Activated T-cell treated with anti-CD3 and anti-CD28 coated beads, Interleukin-2, amount 50 U/mL, for 72 hours (primary cell): ENCODE measurements around the gene IFNLR1. TPM values are rescaled to one million over a fixed set of nuclear protein-coding genes. Genes with fewer than 3 reads are reported as not detected.
A peak's percentile ranks its signal among the peaks of the same experiment; 100 is the strongest.

ENCODE experiments used
- ATAC-seq, 2 donors: fragments of 150-1000 bp; cut with Tn5 transposase; replicated peaks in 1 of 2; 2 replicates each; pipeline ENCODE4 v1.10.0; 2021; ENCODE audit warnings: moderate library complexity in 2 of 2, mild to moderate bottlenecking in 1 of 2
- DNase-seq, 2 donors: peaks; one replicate each; pipeline ENCODE4 v3.0.0; 2021 to 2022; ENCODE audit warnings: mixed read lengths in 1 of 2
- H3K27ac Mint-ChIP-seq: one replicate; pipeline ENCODE4 v1.8.0; 2022; ENCODE audit warnings: mild to moderate bottlenecking, moderate library complexity, mixed read lengths
- H3K27me3 Mint-ChIP-seq: one replicate; pipeline ENCODE4 v1.8.0; 2022; ENCODE audit warnings: low read depth, mixed read lengths
- H3K36me3 Mint-ChIP-seq, 2 donors: one replicate each; pipeline ENCODE4 v1.8.0; 2022; ENCODE audit warnings: mixed read lengths in 2 of 2, mild to moderate bottlenecking in 1 of 2; ENCODE audit not compliant: insufficient read depth in 2 of 2
- H3K4me1 Mint-ChIP-seq: one replicate; pipeline ENCODE4 v1.8.0; 2022; ENCODE audit warnings: low read depth, mixed read lengths
- H3K4me3 Mint-ChIP-seq, 2 donors: one replicate each; pipeline ENCODE4 v1.8.0; 2022; ENCODE audit warnings: mild to moderate bottlenecking in 2 of 2, mixed read lengths in 2 of 2, moderate library complexity in 2 of 2
- H3K9me3 Mint-ChIP-seq, 2 donors: one replicate each; pipeline ENCODE4 v1.8.0; 2022; ENCODE audit warnings: mixed read lengths in 2 of 2
- total RNA-seq, 2 donors: library from RNA; stranded (reverse); gene quantifications; one replicate each; pipeline ENCODE4 v1.2.3, GENCODE V29; 2022

Gene IFNLR1
- total RNA-seq, 2 donors from 2014 or later = 11.8 to 19.2 TPM

DNA sequence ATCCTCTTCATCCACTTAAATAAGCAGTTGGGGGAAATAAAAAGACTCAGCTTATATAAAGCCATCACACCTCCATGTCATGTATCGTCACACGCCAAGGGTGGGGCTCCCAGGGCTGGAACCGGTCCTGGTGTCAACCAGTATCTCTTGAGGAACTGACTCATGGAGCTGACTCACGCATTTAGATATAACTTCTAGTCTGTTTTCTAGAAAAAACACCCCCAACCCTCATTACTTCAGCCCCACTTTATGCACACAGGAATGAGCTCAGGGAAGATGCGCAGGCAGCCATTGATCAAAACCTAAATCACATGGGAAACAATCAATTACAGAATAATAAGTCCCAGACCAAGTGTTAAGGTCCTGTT lies 37.2 kb downstream of the IFNLR1 start:
- peak; percentile 84 to 85 for ATAC-seq
- Mint-ChIP-seq H3K27ac (no peak overlapping the region), H3K4me3 (peak overlapping the region; percentile 81 to 85), H3K27me3 (peaks cover 36% of the 10 kb centered on the region), H3K4me1 (peaks cover 33% of the 10 kb centered on the region), H3K9me3 (no peaks in the 10 kb centered on the region), H3K36me3 (no peaks in the 10 kb centered on the region)
- peak; percentile 57 to 74 for DNase-seq

DNA sequence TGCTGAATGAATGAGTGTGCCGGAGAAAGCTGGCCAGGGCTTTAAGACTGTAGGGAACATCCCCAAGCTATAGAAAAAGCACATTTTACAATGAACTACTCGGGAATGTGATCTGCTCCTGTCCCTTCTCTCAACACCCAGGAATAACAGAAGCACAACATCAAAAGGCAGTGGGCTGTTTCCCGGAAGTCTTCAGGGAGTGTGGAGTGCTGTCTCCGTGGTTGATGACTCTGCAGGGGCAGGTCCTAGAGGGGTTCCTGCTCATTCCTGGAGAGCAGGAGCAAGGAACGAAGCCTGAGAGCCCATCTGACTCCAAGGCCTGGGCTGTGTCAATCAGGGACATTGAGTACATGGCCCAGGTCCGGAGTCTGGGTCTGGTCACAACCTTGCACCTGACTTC lies 39.3 kb downstream of the IFNLR1 start:
- Mint-ChIP-seq H3K9me3 (no peaks in the 10 kb centered on the region), H3K4me1 (peaks cover 33% of the 10 kb centered on the region), H3K36me3 (no peaks in the 10 kb centered on the region), H3K27ac (no peak overlapping the region), H3K27me3 (peaks cover 41% of the 10 kb centered on the region), H3K4me3 (no peak overlapping the region)
- ATAC-seq = no peak
- no peak for DNase-seq

DNA sequence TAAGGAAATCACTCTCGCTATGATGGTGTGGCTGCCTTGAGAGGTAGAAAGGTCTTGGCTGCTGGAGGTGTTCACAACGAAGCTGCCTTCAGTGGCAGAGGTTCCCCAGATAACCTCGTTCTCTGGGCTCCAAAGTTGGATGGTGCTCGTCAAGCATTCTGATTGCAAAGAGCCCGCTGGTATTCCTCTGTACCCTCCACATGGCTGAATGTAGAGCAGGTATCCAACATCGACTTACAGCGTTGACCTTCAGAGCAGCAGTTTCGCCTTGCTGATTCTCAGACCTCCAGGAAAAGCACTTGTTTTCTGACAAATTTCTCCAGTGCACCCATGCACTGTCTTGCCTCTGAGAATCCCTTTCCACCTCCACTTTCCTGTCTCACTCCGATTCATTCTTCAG lies 39.9 kb downstream of the IFNLR1 start:
- peaks cover 35% of the 10 kb centered on the region for H3K27me3 Mint-ChIP-seq
- no peaks in the 10 kb centered on the region for H3K36me3 Mint-ChIP-seq
- peaks cover 33% of the 10 kb centered on the region for H3K4me1 Mint-ChIP-seq
- no peaks in the 10 kb centered on the region for H3K9me3 Mint-ChIP-seq
- no peak overlapping the region for H3K4me3 Mint-ChIP-seq
- no peak overlapping the region for H3K27ac Mint-ChIP-seq
- no peak for DNase-seq
- ATAC-seq = no peak

GRCh38 chr1:24142546-24143534 lies 44.2 kb downstream of the IFNLR1 start, which contains the start of gene IL22RA1:
IL22RA1 (minus strand) TSS chr1:24143140; CDS start chr1:24143082, 58 bp downstream.
- no peaks in the 10 kb centered on the region for H3K36me3 Mint-ChIP-seq
- no peaks in the 10 kb centered on the region for H3K4me1 Mint-ChIP-seq
- H3K4me3 Mint-ChIP-seq = no peak within 1 kb of the TSS

GRCh38 chr1:24141311-24141997 lies 45.6 kb downstream of the IFNLR1 start:
- no peaks in the 10 kb centered on the region for H3K4me1 Mint-ChIP-seq
- H3K27me3 Mint-ChIP-seq = peaks cover 12% of the 10 kb centered on the region
- H3K27ac Mint-ChIP-seq = no peak overlapping the region
- H3K9me3 Mint-ChIP-seq = no peaks in the 10 kb centered on the region
- H3K36me3 Mint-ChIP-seq = no peaks in the 10 kb centered on the region
- DNase-seq (no peak), ATAC-seq (no peak)
- H3K4me3 Mint-ChIP-seq = no peak overlapping the region

More at GRCh38 chr1:24142546-24143534, 44.2 kb downstream of the IFNLR1 start, which contains the start of gene IL22RA1:
- peaks cover 12% of the 10 kb centered on the region for H3K27me3 Mint-ChIP-seq
- no peak within 1 kb of the TSS for H3K27ac Mint-ChIP-seq
- no peak for DNase-seq
- H3K9me3 Mint-ChIP-seq = no peaks in the 10 kb centered on the region
- no peak for ATAC-seq

- Mint-ChIP-seq H3K27ac (no peak overlapping the region), H3K4me3 (no peak overlapping the region), H3K9me3 (no peaks in the 10 kb centered on the region), H3K4me1 (no peaks in the 10 kb centered on the region), H3K36me3 (no peaks in the 10 kb centered on the region), H3K27me3 (peaks cover 12% of the 10 kb centered on the region)
- ATAC-seq (no peak), DNase-seq (no peak)
These were observed 46.3 kb downstream of the IFNLR1 start for GRCh38 chr1:24140741-24141181.

GRCh38 chr1:24139841-24140425 lies 47.2 kb downstream of the IFNLR1 start:
- Mint-ChIP-seq H3K27me3 (peaks cover 14% of the 10 kb centered on the region), H3K27ac (no peak overlapping the region), H3K4me1 (no peaks in the 10 kb centered on the region), H3K9me3 (peaks cover 0 to 2% of the 10 kb centered on the region in 2 donors), H3K36me3 (peaks cover 0 to 2% of the 10 kb centered on the region in 2 donors), H3K4me3 (no peak overlapping the region)
- DNase-seq (no peak), ATAC-seq (no peak)

DNA sequence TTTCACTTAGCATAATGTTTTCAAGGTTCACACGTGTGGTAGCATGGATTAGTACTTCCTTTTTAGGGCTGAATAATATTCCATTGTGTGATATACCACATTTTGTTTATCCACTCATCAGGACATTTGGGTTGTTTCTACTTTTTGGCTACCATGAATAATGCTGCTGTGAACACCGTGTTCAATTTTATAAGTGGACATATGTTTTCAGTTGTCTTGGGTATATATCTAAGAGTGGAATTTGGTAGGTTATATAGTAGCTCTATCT lies 47.9 kb downstream of the IFNLR1 start:
- peaks cover 0 to 4% of the 10 kb centered on the region in 2 donors for H3K9me3 Mint-ChIP-seq
- H3K4me1 Mint-ChIP-seq = no peaks in the 10 kb centered on the region
- DNase-seq (no peak), ATAC-seq (no peak)
- peaks cover 12% of the 10 kb centered on the region for H3K27me3 Mint-ChIP-seq
- H3K27ac Mint-ChIP-seq = no peak overlapping the region
- no peak overlapping the region for H3K4me3 Mint-ChIP-seq
- H3K36me3 Mint-ChIP-seq = peaks cover 0 to 2% of the 10 kb centered on the region in 2 donors

GRCh38 chr1:24138476-24139221 lies 48.4 kb downstream of the IFNLR1 start:
- DNase-seq = no peak
- no peak overlapping the region for H3K27ac Mint-ChIP-seq
- no peaks in the 10 kb centered on the region for H3K4me1 Mint-ChIP-seq
- no peak for ATAC-seq
- H3K27me3 Mint-ChIP-seq = peaks cover 12% of the 10 kb centered on the region
- no peak overlapping the region for H3K4me3 Mint-ChIP-seq
- peaks cover 0 to 4% of the 10 kb centered on the region in 2 donors for H3K9me3 Mint-ChIP-seq
- H3K36me3 Mint-ChIP-seq = peaks cover 0 to 2% of the 10 kb centered on the region in 2 donors

DNA sequence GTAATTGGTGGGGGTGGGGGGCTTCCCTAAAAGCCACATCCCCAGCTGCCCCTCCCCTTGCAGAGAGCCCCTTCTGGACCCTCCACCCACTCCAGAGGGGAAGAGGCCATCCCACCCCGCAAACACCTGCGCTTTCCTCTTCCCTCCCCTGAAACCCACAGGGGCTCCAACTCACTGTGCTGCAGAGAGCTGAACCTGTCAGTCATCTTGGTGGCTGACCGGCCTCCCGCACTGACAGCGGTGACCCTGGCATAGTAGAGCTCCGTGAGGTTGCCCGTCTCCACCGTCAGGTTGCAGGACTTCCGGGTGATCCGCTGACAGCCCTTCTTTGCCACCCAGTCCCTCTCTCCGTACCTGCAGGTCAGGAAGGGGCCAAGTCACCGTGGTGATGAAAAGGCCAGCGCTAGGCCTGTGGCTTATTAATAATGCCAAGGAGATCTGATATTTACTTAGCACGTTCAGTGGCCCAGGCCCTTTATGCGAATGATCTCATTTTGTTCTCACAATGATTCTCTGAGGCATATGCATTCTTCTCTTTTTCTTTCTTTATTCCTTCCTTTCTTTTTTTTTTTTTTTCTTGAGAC lies 50.0 kb downstream of the IFNLR1 start:
- Mint-ChIP-seq H3K27ac (no peak overlapping the region), H3K4me3 (no peak overlapping the region), H3K27me3 (peaks cover 12% of the 10 kb centered on the region), H3K4me1 (no peaks in the 10 kb centered on the region), H3K36me3 (peaks cover 0 to 2% of the 10 kb centered on the region in 2 donors), H3K9me3 (peaks cover 0 to 4% of the 10 kb centered on the region in 2 donors)
- ATAC-seq = no peak
- no peak for DNase-seq

DNA sequence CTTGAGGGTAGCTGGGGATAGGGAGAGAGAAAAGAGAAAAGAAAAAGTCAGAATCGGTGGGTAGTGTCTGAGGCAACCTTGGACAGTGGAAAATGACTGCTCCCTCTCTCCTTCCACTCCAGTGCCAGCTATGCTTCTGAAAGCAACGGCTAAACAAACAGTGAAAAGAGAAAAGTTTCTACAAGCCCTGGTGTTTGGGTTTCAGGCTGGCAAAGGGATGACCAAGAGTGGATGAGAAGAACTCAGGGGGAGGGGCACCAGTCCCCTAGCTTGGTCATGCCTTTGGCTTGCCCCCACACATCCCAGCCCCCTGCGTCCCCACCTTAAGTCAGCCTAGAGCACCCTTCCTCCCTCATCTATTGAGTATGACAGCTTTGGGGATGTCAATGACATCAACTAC lies 52.7 kb downstream of the IFNLR1 start:
- H3K9me3 Mint-ChIP-seq = peaks cover 5 to 9% of the 10 kb centered on the region in 2 donors
- H3K27me3 Mint-ChIP-seq = peaks cover 12% of the 10 kb centered on the region
- no peaks in the 10 kb centered on the region for H3K4me1 Mint-ChIP-seq
- no peak overlapping the region for H3K4me3 Mint-ChIP-seq
- ATAC-seq (no peak), DNase-seq (no peak)
- H3K36me3 Mint-ChIP-seq = peaks cover 5% of the 10 kb centered on the region in 2 donors
- no peak overlapping the region for H3K27ac Mint-ChIP-seq

DNA sequence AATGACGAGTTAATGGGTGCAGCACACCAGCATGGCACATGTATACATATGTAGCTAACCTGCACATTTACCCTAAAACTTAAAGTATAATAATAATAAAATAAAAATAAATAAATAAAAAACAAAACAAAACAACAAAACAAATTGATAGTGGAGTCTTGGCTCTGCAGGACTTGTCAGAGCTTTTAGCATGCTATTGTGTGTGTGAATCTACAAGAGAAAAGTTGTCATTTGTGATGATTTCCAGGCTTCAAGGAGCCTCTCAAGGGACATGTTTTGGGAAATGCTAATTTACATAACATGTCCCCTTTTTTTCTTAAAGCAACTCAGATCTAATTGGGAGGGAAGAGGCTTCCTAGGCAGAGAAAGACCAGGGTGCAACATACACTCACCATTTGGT lies 53.3 kb downstream of the IFNLR1 start:
- Mint-ChIP-seq H3K4me1 (no peaks in the 10 kb centered on the region), H3K4me3 (no peak overlapping the region), H3K27ac (no peak overlapping the region), H3K27me3 (peaks cover 17% of the 10 kb centered on the region), H3K9me3 (peaks cover 8 to 12% of the 10 kb centered on the region in 2 donors), H3K36me3 (peaks cover 5% of the 10 kb centered on the region in 2 donors)
- no peak for ATAC-seq
- no peak for DNase-seq
